GM12865 (cell line): ENCODE measurements around the gene GABRR1.

ENCODE experiments used
- DNase-seq: peaks from one replicate; pipeline ENCODE4 v3.0.0; 2010; ENCODE audit warnings: low read depth
- H3K4me3 ChIP-seq: 2 replicates; pipeline ENCODE4 v1.5.1; 2011; ENCODE audit warnings: mild to moderate bottlenecking, low read depth, low read length, control low read depth
- TF ChIP-seq, protein P1 (sequence below): IDR thresholded peaks from 2 replicates; pipeline ENCODE4 v1.5.1; 2011; ENCODE audit warnings: low read length, control low read depth, low read depth, inconsistent platforms; ENCODE audit not compliant: insufficient read depth; ENCODE audit errors: missing control alignments

The GABRR1 gene

DNA sequence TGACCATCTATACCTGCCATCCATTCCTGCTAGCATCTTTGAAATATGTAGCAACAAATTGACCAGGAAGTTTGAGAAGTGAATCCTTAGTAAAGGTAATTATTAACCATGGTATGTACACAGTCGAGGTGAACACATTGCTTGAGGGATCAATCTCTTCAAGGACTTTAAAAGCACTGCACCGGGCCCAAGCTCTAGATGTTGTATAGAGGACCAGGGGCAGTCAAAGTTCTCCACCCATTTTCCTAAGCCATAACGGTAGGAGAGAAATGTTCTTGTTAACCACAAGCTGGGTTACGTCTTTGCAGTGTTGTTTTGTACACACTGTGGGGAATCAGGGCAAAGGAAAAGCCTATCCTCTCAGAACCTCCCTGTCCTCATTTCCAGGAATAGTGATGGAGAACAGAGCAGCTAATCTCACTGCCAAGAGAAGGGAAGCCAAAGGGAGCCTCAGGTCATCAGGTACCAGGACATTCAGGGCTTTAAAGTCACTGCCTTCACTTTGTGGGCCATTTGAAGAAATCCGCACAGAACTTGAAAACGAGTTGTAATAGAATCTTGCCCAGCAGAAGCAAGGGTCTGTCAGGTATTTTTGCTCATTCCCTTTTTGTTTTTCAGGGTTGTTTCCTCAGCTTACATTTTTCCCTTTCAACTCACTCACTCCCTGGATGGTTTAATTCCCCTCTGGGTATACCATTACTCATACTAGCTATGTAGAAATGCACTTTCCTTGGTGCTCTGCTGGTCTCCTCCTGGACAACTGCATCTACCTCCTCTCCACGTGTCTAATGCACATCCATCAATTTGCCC is 76.6 kb downstream of the GABRR1 start:
- DNase-seq, result no peak
- no peak overlapping the region for H3K4me3 ChIP-seq
- TF ChIP-seq, protein P1, sequence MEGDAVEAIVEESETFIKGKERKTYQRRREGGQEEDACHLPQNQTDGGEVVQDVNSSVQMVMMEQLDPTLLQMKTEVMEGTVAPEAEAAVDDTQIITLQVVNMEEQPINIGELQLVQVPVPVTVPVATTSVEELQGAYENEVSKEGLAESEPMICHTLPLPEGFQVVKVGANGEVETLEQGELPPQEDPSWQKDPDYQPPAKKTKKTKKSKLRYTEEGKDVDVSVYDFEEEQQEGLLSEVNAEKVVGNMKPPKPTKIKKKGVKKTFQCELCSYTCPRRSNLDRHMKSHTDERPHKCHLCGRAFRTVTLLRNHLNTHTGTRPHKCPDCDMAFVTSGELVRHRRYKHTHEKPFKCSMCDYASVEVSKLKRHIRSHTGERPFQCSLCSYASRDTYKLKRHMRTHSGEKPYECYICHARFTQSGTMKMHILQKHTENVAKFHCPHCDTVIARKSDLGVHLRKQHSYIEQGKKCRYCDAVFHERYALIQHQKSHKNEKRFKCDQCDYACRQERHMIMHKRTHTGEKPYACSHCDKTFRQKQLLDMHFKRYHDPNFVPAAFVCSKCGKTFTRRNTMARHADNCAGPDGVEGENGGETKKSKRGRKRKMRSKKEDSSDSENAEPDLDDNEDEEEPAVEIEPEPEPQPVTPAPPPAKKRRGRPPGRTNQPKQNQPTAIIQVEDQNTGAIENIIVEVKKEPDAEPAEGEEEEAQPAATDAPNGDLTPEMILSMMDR, result no peak

DNA sequence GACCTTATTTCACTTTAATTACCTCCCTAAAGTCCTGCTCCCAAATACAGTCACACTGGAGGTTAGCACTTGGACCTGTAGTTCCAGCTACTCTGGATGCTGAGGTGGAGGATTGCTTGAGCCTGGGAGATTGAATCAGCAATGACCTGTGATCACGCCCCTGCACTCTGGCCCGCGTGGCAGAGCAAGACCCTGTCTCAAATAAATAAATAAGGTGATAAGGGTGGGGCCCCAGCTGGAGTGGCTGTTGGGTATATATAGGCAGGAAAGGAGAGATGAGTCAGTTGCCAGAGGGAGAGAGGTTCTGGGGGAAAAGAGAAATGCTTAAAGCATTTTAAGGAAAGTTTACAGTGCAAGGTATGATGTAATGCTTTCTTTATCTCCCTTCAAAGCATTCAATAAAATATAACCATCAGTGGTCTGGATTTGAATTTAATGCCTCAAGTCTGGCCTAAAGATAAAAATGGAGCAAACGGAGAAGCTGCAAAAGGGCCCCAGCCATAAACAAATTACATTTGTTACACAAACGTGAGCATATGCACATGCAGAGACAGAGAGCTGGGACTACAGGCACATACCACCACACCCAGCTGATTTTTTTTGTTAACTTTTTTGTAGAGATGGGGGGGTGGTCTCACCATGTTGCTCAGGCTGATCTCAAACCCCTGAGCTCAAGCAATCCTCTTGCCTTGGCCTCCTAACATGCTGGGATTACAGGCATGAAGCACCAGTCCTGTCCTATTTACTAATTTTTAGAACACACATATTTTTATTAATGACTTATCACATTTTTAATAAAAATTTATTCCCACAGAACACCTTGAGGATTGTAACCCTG is 77.4 kb downstream of the GABRR1 start:
- TF ChIP-seq, protein P1, result no peak
- no peak for DNase-seq
- H3K4me3 ChIP-seq, result no peak overlapping the region

DNA sequence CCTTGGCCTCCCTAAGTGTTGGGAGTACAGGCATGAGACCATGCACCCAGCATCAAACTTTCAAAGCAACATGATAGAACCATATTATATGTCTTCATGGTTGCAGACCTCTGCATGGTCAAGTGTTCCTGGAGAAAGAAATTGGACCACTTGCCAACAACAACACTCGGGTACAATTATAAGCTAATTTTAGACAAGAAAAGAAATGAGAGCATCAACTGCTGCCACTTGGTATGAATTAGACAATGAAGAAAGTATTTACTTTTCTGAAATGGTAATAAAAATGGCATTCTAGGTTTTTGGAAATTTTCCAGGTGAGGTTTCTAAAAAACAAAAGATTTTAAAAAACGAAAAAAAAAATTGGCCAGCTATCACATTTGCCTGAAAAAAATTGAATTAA is 79.0 kb downstream of the GABRR1 start:
- TF ChIP-seq, protein P1, result no peak
- no peak for DNase-seq
- H3K4me3 ChIP-seq, result no peak overlapping the region

DNA sequence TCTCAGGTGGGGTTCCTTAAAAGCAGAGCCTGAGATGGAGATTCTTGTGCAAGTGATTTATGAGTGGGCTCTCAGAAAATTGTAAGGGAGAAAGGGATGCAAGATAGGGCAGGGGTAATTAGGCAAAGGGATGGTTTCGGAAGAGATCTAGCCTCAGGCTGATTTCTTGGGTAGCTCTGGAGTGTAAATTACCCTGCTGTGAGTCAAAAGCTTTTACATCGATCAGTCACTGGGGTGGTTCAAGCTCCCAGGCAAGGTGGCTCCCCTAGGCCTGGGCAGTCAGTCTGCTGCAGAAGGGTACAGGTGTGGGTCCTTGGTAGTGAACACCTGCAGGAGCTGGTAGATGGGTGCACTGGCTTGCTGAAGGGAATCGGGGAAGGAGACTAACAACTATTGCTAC is 82.4 kb downstream of the GABRR1 start:
- TF ChIP-seq, protein P1, result no peak
- no peak for DNase-seq

DNA sequence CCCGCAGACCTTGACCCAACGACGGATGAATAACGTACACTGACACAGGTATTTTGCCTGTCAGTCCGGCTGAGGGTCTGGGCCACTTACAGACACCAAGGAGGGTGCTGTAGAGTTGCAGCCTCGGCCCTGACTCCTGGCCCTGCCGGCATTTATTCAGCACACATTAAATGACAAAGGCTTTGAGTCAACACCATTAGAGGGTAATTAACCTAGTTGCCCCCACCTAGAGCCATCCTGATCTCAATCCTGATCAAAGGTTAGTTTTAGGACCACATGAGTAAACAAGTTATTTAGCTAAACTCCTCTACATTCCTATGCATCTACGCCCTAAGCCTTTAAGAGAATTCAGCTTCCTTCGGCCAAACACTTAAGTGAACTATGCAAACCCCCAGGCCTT is 83.2 kb downstream of the GABRR1 start:
- DNase-seq, result no peak
- no peak overlapping the region for H3K4me3 ChIP-seq
- TF ChIP-seq, protein P1, result no peak

More for the DNA sequence above, 82.4 kb downstream of the GABRR1 start:
- H3K4me3 ChIP-seq, result no peak overlapping the region

DNA sequence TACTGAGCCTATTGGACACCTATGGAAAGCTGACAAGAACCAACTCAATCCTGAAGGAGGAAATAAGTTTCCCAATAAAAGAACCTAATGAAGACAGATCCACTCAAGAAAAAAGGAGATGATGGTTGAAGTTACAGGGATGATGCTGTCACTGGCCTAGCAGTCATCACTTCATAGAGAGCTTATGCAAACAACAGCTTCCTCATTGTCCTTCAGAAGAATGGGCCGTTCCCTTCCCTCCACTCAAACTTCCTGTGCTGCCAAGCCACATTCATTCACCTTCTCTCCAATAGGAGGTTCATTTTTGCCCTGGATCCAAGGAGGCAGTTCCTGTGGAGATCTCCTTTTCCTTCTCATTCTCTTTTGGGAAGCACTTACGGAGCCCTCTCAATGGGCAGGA is 85.1 kb downstream of the GABRR1 start:
- TF ChIP-seq, protein P1, result no peak

More for the DNA sequence above, 85.1 kb downstream of the GABRR1 start:
- no peak for DNase-seq
- no peak overlapping the region for H3K4me3 ChIP-seq
